ENCODE measurements around the gene MTERF2. TPM values are rescaled to one million over a fixed set of nuclear protein-coding genes. Genes with fewer than 3 reads are reported as not detected.

The MTERF2 gene
- total RNA-seq, 1 experiment from 2014 or later, result 7.0 TPM

- ChIA-PET CTCF (interaction anchor here (2.1 kb wide), 1 partner anchor 119 kb away, joined by 7 read pairs; no protein-coding TSS in a partner anchor), POLR2A (interaction anchor here (1.2 kb wide), 1 partner anchor 30 kb away, joined by 6 read pairs; the partner anchor contains the start of gene TMEM263)
- Mint-ChIP-seq H3K9me3 (no peaks in the 10 kb centered on the region), H3K36me3 (peaks cover 19% of the 10 kb centered on the region), H3K27me3 (ENCODE audit: low read depth) (peaks cover 7% of the 10 kb centered on the region), H3K4me3 (peak overlapping the region; percentile 88), H3K4me1 (peaks cover 22% of the 10 kb centered on the region), H3K27ac (no peak overlapping the region)
- ATAC-seq (no peak), DNase-seq (ENCODE audit: low spot score) (no peak)
- TF ChIP-seq NFYB (CRISPR knock-in tag; conservative IDR thresholded peaks at IDR 0.05; ENCODE audit: low read depth), result no peak
- TF ChIP-seq ZNF396 (CRISPR knock-in tag; IDR thresholded peaks at IDR 0.05; ENCODE audit: borderline replicate concordance), result no peak
- TF ChIP-seq NR2C2 (CRISPR knock-in tag; IDR thresholded peaks at IDR 0.05), result no peak
- TF ChIP-seq EMX1 (CRISPR knock-in tag; IDR thresholded peaks at IDR 0.05), result no peak
- TF ChIP-seq ZNF281 (CRISPR knock-in tag; IDR thresholded peaks at IDR 0.05), result no peak
- no peak for TF ChIP-seq E2F4 (CRISPR knock-in tag; IDR thresholded peaks at IDR 0.05; ENCODE audit: borderline replicate concordance, low read depth)
- TF ChIP-seq, protein P1, sequence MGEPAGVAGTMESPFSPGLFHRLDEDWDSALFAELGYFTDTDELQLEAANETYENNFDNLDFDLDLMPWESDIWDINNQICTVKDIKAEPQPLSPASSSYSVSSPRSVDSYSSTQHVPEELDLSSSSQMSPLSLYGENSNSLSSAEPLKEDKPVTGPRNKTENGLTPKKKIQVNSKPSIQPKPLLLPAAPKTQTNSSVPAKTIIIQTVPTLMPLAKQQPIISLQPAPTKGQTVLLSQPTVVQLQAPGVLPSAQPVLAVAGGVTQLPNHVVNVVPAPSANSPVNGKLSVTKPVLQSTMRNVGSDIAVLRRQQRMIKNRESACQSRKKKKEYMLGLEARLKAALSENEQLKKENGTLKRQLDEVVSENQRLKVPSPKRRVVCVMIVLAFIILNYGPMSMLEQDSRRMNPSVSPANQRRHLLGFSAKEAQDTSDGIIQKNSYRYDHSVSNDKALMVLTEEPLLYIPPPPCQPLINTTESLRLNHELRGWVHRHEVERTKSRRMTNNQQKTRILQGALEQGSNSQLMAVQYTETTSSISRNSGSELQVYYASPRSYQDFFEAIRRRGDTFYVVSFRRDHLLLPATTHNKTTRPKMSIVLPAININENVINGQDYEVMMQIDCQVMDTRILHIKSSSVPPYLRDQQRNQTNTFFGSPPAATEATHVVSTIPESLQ (CRISPR knock-in tag; IDR thresholded peaks at IDR 0.05), result no peak
- TF ChIP-seq JUN (CRISPR knock-in tag; IDR thresholded peaks at IDR 0.05), result no peak
- TF ChIP-seq FOXJ3 (CRISPR knock-in tag; IDR thresholded peaks at IDR 0.05; ENCODE audit: borderline replicate concordance), result no peak
- TF ChIP-seq OVOL2 (CRISPR knock-in tag; IDR thresholded peaks at IDR 0.05; ENCODE audit: borderline replicate concordance), result no peak
- TF ChIP-seq ZNF138 (CRISPR knock-in tag; conservative IDR thresholded peaks at IDR 0.05), result no peak
- TF ChIP-seq GRHL2 (CRISPR knock-in tag; IDR thresholded peaks at IDR 0.05; ENCODE audit: insufficient replicate concordance, severe bottlenecking), result no peak
- TF ChIP-seq ZNF671 (CRISPR knock-in tag; IDR thresholded peaks at IDR 0.05), result no peak
- TF ChIP-seq, protein P2, sequence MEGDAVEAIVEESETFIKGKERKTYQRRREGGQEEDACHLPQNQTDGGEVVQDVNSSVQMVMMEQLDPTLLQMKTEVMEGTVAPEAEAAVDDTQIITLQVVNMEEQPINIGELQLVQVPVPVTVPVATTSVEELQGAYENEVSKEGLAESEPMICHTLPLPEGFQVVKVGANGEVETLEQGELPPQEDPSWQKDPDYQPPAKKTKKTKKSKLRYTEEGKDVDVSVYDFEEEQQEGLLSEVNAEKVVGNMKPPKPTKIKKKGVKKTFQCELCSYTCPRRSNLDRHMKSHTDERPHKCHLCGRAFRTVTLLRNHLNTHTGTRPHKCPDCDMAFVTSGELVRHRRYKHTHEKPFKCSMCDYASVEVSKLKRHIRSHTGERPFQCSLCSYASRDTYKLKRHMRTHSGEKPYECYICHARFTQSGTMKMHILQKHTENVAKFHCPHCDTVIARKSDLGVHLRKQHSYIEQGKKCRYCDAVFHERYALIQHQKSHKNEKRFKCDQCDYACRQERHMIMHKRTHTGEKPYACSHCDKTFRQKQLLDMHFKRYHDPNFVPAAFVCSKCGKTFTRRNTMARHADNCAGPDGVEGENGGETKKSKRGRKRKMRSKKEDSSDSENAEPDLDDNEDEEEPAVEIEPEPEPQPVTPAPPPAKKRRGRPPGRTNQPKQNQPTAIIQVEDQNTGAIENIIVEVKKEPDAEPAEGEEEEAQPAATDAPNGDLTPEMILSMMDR (IDR thresholded peaks at IDR 0.05), result no peak
- TF ChIP-seq, protein P3, sequence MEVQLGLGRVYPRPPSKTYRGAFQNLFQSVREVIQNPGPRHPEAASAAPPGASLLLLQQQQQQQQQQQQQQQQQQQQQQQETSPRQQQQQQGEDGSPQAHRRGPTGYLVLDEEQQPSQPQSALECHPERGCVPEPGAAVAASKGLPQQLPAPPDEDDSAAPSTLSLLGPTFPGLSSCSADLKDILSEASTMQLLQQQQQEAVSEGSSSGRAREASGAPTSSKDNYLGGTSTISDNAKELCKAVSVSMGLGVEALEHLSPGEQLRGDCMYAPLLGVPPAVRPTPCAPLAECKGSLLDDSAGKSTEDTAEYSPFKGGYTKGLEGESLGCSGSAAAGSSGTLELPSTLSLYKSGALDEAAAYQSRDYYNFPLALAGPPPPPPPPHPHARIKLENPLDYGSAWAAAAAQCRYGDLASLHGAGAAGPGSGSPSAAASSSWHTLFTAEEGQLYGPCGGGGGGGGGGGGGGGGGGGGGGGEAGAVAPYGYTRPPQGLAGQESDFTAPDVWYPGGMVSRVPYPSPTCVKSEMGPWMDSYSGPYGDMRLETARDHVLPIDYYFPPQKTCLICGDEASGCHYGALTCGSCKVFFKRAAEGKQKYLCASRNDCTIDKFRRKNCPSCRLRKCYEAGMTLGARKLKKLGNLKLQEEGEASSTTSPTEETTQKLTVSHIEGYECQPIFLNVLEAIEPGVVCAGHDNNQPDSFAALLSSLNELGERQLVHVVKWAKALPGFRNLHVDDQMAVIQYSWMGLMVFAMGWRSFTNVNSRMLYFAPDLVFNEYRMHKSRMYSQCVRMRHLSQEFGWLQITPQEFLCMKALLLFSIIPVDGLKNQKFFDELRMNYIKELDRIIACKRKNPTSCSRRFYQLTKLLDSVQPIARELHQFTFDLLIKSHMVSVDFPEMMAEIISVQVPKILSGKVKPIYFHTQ (CRISPR knock-in tag; IDR thresholded peaks at IDR 0.05), result no peak
- TF ChIP-seq, protein P4, sequence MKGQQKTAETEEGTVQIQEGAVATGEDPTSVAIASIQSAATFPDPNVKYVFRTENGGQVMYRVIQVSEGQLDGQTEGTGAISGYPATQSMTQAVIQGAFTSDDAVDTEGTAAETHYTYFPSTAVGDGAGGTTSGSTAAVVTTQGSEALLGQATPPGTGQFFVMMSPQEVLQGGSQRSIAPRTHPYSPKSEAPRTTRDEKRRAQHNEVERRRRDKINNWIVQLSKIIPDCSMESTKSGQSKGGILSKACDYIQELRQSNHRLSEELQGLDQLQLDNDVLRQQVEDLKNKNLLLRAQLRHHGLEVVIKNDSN (CRISPR knock-in tag; IDR thresholded peaks at IDR 0.05), result no peak
- no peak for TF ChIP-seq PRRX2 (CRISPR knock-in tag; IDR thresholded peaks at IDR 0.05)
- TF ChIP-seq RORB (CRISPR knock-in tag; IDR thresholded peaks at IDR 0.05), result no peak
- no peak for TF ChIP-seq ZNF423 (CRISPR knock-in tag; IDR thresholded peaks at IDR 0.05)
- TF ChIP-seq STAT6 (CRISPR knock-in tag; conservative IDR thresholded peaks at IDR 0.05; ENCODE audit: low read depth), result no peak
These were observed 811 bp downstream of the MTERF2 start for GRCh38 chr12:106986135-106986534.
